HG02588 (cell line): ENCODE measurements around the gene WNT1.

Source experiments
- ATAC-seq: cut with Tn5 transposase; IDR thresholded peaks from one replicate; pipeline ENCODE4 v1.9.1; 2021; ENCODE audit warnings: mild to moderate bottlenecking, moderate library complexity; ENCODE audit not compliant: unreplicated experiment

Gene WNT1

GRCh38 chr12:48998497-48999353 lies 20.6 kb downstream of the WNT1 start:
- peak; percentile 20 for ATAC-seq

- no peak for ATAC-seq
Measured at GRCh38 chr12:48999371-49000131, 21.4 kb downstream of the WNT1 start, which contains the start of gene DDN. Gene DDN, minus strand, starts transcription at chr12:48999375. Its CDS starts 88 bp downstream, at chr12:48999287.

GRCh38 chr12:49000346-49000745 lies 22.2 kb downstream of the WNT1 start:
- ATAC-seq, result no peak

- no peak for ATAC-seq
Measured at GRCh38 chr12:49008943-49009342, 30.8 kb downstream of the WNT1 start.

- ATAC-seq, result no peak
Measured at GRCh38 chr12:49010092-49010668, 32.1 kb downstream of the WNT1 start.

GRCh38 chr12:49012739-49013138 lies 34.6 kb downstream of the WNT1 start:
- no peak for ATAC-seq

- no peak for ATAC-seq
Measured at GRCh38 chr12:49013428-49013827, 35.3 kb downstream of the WNT1 start.

- no peak for ATAC-seq
Measured at GRCh38 chr12:49014547-49014946, 36.4 kb downstream of the WNT1 start.

GRCh38 chr12:49015196-49015595 lies 37.1 kb downstream of the WNT1 start:
- no peak for ATAC-seq

GRCh38 chr12:49017891-49018260 lies 39.8 kb downstream of the WNT1 start:
- ATAC-seq, result peak; percentile 14

GRCh38 chr12:49018261-49019119 lies 40.4 kb downstream of the WNT1 start, which contains the start of gene PRKAG1:
Gene PRKAG1, minus strand, starts transcription at chr12:49018776. Its CDS starts 36 bp downstream, at chr12:49018740.
- ATAC-seq, result peak; percentile 86

GRCh38 chr12:49019120-49019430 lies 41.0 kb downstream of the WNT1 start:
- peak; percentile 19 for ATAC-seq

GRCh38 chr12:49019443-49020324 lies 41.6 kb downstream of the WNT1 start:
- no peak for ATAC-seq

GRCh38 chr12:49020441-49020840 lies 42.3 kb downstream of the WNT1 start:
- no peak for ATAC-seq

GRCh38 chr12:49021292-49021915 lies 43.3 kb downstream of the WNT1 start:
- no peak for ATAC-seq

- ATAC-seq, result no peak
Measured at GRCh38 chr12:49022558-49023178, 44.5 kb downstream of the WNT1 start.

- ATAC-seq, result no peak
Measured at GRCh38 chr12:49023812-49024211, 45.7 kb downstream of the WNT1 start.

GRCh38 chr12:49024543-49024942 lies 46.4 kb downstream of the WNT1 start:
- ATAC-seq, result no peak

- ATAC-seq, result no peak
Measured at GRCh38 chr12:49025463-49025862, 47.3 kb downstream of the WNT1 start.
